ENCODE data around the gene GNG13. TPM values are rescaled to one million over a fixed set of nuclear protein-coding genes. Genes with fewer than 3 reads are reported as not detected.

GNG13 gene
- total and polyA plus RNA-seq, 9 of the 15 experiments (the other 6 are each of a cell fraction or from before 2014, with no cell fraction given) = not detected

DNA sequence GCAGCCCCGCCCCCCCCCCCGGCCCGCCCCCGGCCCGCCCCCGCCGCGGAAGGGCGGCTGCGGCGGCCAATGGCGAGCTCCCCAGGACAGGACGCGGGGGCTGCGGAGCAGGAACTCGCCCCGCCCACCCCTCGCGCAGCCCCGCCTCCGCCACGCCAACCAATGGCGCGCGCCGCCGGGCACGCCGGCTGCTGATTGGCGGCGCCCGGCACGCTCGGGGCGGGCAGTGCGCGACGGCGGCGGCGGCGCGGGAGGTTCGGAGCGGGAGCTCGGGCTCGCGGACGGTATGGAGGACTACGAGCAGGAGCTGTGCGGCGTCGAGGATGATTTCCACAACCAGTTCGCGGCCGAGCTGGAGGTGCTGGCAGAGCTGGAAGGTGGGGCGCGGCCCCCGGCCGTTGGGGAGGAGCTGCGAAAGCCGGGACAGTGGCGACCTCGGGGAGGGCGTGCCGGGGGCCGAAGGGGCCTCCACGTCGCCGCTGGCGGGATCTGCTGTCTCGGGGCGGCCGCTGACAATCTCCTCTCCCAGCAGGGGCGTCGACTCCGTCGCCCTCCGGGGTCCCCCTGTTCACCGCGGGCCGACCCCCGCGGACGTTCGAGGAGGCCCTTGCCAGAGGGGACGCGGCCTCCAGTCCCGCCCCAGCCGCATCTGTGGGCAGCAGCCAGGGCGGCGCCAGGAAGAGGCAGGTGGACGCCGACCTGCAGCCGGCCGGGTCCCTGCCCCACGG is 12.0 kb downstream of the GNG13 start, which contains the start of gene CHTF18 (continued):
- TF ChIP-seq SIN3A (IDR thresholded peaks at IDR 0.05; ENCODE audit: borderline replicate concordance in 2 of 2, control insufficient read depth in 1 of 2, low read depth in 2 of 2, low read length in 2 of 2) = peak; percentile 28 to 63; a peak in 1 of 4 replicates
- no peak for TF ChIP-seq HMG20B (CRISPR knock-in tag; IDR thresholded peaks at IDR 0.05)
- TF ChIP-seq, protein P1, sequence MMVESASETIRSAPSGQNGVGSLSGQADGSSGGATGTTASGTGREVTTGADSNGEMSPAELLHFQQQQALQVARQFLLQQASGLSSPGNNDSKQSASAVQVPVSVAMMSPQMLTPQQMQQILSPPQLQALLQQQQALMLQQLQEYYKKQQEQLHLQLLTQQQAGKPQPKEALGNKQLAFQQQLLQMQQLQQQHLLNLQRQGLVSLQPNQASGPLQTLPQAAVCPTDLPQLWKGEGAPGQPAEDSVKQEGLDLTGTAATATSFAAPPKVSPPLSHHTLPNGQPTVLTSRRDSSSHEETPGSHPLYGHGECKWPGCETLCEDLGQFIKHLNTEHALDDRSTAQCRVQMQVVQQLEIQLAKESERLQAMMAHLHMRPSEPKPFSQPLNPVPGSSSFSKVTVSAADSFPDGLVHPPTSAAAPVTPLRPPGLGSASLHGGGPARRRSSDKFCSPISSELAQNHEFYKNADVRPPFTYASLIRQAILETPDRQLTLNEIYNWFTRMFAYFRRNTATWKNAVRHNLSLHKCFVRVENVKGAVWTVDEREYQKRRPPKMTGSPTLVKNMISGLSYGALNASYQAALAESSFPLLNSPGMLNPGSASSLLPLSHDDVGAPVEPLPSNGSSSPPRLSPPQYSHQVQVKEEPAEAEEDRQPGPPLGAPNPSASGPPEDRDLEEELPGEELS (CRISPR knock-in tag; IDR thresholded peaks at IDR 0.05; ENCODE audit: borderline replicate concordance) = no peak
- no peak for TF ChIP-seq DNMT1 (IDR thresholded peaks at IDR 0.05)
- no peak for TF ChIP-seq TAF7 (tag; IDR thresholded peaks at IDR 0.05)
- peak; percentile 56; the same call in 1 of the 2 replicates for TF ChIP-seq ZNF609 (CRISPR knock-in tag; IDR thresholded peaks at IDR 0.05; ENCODE audit: borderline replicate concordance)
- TF ChIP-seq ZBTB7A (IDR thresholded peaks at IDR 0.05; ENCODE audit: borderline replicate concordance, control insufficient read depth, low read depth, low read length) = peak; percentile 45; the same call in 1 of the 2 replicates
- peak; percentile 98 for TF ChIP-seq HINFP (tag; conservative IDR thresholded peaks at IDR 0.05; ENCODE audit: low read depth)
- TF ChIP-seq CTBP1 (IDR thresholded peaks at IDR 0.05; ENCODE audit: borderline replicate concordance) = peak; percentile 63; the same call in 1 of the 2 replicates
- TF ChIP-seq YBX1 (IDR thresholded peaks at IDR 0.05) = no peak
- TF ChIP-seq ZNF134 (CRISPR knock-in tag; conservative IDR thresholded peaks at IDR 0.05) = no peak
- TF ChIP-seq SIN3B (IDR thresholded peaks at IDR 0.05; ENCODE audit: low read depth) = peak; percentile 88
- TF ChIP-seq ZNF551 (CRISPR knock-in tag; IDR thresholded peaks at IDR 0.05) = no peak
- TF ChIP-seq ZNF79 (CRISPR knock-in tag; IDR thresholded peaks at IDR 0.05; ENCODE audit: low read depth) = no peak
- TF ChIP-seq KDM5B (IDR thresholded peaks at IDR 0.05; ENCODE audit: insufficient replicate concordance, low read depth, low read length) = peak; percentile 73
- peak; percentile 4 to 59; a peak in 2 of 4 replicates for TF ChIP-seq NRF1 (conservative IDR thresholded peaks at IDR 0.05 in 1 of 2, IDR thresholded peaks at IDR 0.05 in 1 of 2)
- TF ChIP-seq ZNF695 (CRISPR knock-in tag; IDR thresholded peaks at IDR 0.05) = no peak
- peak; percentile 44; the same call in 1 of the 2 replicates for TF ChIP-seq ZNF12 (CRISPR knock-in tag; IDR thresholded peaks at IDR 0.05)
- TF ChIP-seq POLR2AphosphoS5 (IDR thresholded peaks at IDR 0.05; ENCODE audit: control insufficient read depth, insufficient read depth, low read depth, low read length) = no peak

Data from K562 (cell line).